Central memory CD8-positive, alpha-beta T cell (primary cell): ENCODE results near the gene EFCAB5.
"Not testable (repeated sequence)": the region's sequence is repeated elsewhere in the genome, so short reads cannot be mapped to it uniquely, and the experiment has no call there.

Source experiments
- ATAC-seq: fragments of 150-1000 bp; cut with Tn5 transposase; replicated peaks from 2 replicates; pipeline ENCODE4 v1.10.0; 2022; ENCODE audit warnings: mild to moderate bottlenecking, moderate FRiP score, moderate number of reproducible peaks; ENCODE audit not compliant: poor library complexity, severe bottlenecking; ENCODE audit errors: extremely low read depth
- DNase-seq, 2 donors: peaks; one replicate each; pipeline ENCODE4 v3.0.0; 2021; ENCODE audit warnings: low spot score in 2 of 2
- H3K27ac Mint-ChIP-seq: one replicate; pipeline ENCODE4 v1.8.0; 2022; ENCODE audit warnings: low read depth, mild to moderate bottlenecking, moderate library complexity, mixed read lengths
- H3K27me3 Mint-ChIP-seq: one replicate; pipeline ENCODE4 v1.8.0; 2022; ENCODE audit warnings: mixed read lengths
- H3K36me3 Mint-ChIP-seq: one replicate; pipeline ENCODE4 v1.8.0; 2022; ENCODE audit warnings: mild to moderate bottlenecking, moderate library complexity, mixed read lengths; ENCODE audit not compliant: insufficient read depth
- H3K4me1 Mint-ChIP-seq: one replicate; pipeline ENCODE4 v1.8.0; 2022; ENCODE audit warnings: mixed read lengths
- H3K4me3 Mint-ChIP-seq: one replicate; pipeline ENCODE4 v1.8.0; 2022; ENCODE audit warnings: mild to moderate bottlenecking, moderate library complexity, mixed read lengths
- H3K9me3 Mint-ChIP-seq: one replicate; pipeline ENCODE4 v1.8.0; 2022; ENCODE audit warnings: mixed read lengths

EFCAB5 gene

DNA sequence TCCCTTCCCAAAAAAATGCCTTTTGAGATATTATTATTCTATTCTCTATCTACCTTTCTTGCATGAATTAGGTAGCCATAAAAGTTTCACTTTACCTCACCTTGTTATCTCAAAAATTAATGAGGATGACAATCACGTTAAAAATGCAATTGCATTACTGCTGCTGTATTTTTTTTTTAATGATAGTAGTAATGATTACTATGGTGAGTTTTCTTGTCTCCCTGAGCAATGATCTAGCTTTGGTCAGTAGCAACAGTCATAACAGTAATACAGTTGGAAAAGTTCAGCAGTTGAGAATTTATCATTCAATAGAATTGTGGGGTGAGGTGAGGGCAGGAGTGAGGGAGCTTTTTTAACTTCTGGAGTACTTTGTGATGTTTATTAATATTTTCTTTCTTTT is at the start of gene EFCAB5:
EFCAB5 (plus strand) TSS at position 301 of the 400 bp plus-strand sequence. CDS start 163 bp downstream, outside the sequence.
- DNase-seq (no peak), ATAC-seq (no peak)
- H3K36me3 Mint-ChIP-seq, result no peaks in the 10 kb centered on the region
- no peaks in the 10 kb centered on the region for H3K4me1 Mint-ChIP-seq
- H3K27ac Mint-ChIP-seq, result no peak within 1 kb of the TSS
- no peaks in the 10 kb centered on the region for H3K9me3 Mint-ChIP-seq
- H3K27me3 Mint-ChIP-seq, result no peaks in the 10 kb centered on the region
- no peak within 1 kb of the TSS for H3K4me3 Mint-ChIP-seq

DNA sequence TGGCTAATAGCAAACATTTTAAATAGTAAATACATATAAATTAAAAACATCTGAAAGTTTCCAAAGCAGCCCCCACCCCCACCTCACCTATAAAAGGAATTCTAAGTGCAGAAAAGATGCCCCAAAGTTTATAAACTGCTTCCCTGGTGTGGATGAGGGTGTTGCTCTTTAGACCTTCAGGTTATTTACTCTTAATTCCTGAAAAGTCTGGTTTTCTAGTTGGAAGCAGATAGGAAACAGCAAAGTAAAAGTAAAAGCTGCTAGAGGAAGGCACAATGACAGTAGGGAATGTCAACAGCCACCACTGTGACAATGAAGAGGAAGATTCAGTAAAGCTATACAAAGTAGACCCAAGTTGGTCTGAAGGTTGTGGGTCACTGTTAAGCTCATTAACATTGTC is 49.2 kb upstream of the EFCAB5 start:
- H3K27ac Mint-ChIP-seq, result no peak overlapping the region

DNA sequence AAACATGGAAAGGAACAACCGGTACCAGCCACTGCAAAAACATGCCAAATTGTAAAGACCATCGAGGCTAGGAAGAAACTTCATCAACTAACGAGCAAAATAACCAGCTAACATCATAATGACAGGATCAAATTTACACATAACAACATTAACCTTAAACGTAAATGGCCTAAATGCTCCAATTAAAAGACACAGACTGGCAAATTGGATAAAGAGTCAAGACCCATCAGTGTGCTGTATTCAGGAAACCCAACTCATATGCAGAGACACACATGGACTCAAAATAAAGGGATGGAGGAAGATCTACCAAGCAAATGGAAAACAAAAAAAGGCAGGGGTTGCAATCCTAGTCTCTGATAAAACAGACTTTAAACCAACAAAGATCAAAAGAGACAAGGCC is 44.3 kb upstream of the EFCAB5 start:
- ATAC-seq, H3K36me3 Mint-ChIP-seq, H3K9me3 Mint-ChIP-seq, DNase-seq, H3K27me3 Mint-ChIP-seq, H3K4me3 Mint-ChIP-seq, H3K27ac Mint-ChIP-seq: not testable (repeated sequence)
- peaks cover 28% of the 10 kb centered on the region for H3K4me1 Mint-ChIP-seq

More for the DNA sequence above, 49.2 kb upstream of the EFCAB5 start:
- peaks cover 1% of the 10 kb centered on the region for H3K36me3 Mint-ChIP-seq
- no peaks in the 10 kb centered on the region for H3K27me3 Mint-ChIP-seq
- H3K9me3 Mint-ChIP-seq, result no peaks in the 10 kb centered on the region
- no peak for ATAC-seq
- DNase-seq, result no peak
- H3K4me3 Mint-ChIP-seq, result no peak overlapping the region
- H3K4me1 Mint-ChIP-seq, result peaks cover 19% of the 10 kb centered on the region

- H3K9me3 Mint-ChIP-seq, result no peaks in the 10 kb centered on the region
- H3K36me3 Mint-ChIP-seq, result peaks cover 1% of the 10 kb centered on the region
- H3K27ac Mint-ChIP-seq, result no peak overlapping the region
- H3K4me3 Mint-ChIP-seq, result no peak overlapping the region
- H3K27me3 Mint-ChIP-seq, result no peaks in the 10 kb centered on the region
- no peak for ATAC-seq
- peaks cover 28% of the 10 kb centered on the region for H3K4me1 Mint-ChIP-seq
- DNase-seq, result no peak
Observed at GRCh38 chr17:29903471-29903870, 38.0 kb upstream of the EFCAB5 start.

DNA sequence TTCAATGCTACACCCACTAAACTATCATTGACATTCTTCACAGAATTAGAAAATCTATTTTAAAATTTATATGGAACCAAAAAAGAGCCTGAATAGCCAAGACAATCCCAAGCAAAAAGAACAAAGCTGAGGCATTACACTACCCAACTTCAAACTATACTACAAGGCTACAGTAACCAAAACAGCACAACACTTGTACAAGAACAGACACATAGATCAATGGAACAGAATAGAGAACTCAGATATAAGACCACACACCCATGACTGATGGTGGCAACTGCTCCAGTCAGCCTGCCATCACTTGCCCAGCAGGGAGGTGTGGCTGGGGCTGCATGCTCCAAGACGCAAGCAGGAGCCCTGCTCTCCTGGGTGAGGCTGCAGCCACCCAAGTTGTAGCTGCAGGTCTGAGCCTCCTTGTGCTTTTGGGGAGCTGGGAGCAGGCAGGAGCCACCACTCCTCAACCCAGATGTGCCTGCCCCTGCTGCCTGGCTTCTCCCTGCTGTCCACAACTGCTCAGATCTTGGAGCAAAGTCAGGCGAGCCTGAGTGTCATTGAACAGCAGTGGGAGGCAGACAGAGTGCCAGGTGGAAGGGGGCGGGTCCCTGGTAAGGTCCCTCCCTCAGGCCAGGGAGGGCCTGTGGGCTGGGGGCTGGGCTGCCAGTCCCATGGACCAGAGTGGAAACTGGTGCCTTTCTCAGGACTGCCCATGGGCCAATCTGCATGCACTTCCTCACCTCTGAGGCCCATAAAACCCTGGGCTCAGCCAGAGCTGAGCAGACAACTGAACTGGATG is 36.2 kb upstream of the EFCAB5 start:
- peaks cover 28% of the 10 kb centered on the region for H3K4me1 Mint-ChIP-seq
- H3K9me3 Mint-ChIP-seq, result no peaks in the 10 kb centered on the region
- ATAC-seq (no peak), DNase-seq (no peak)
- H3K27ac Mint-ChIP-seq, result no peak overlapping the region
- H3K4me3 Mint-ChIP-seq, result no peak overlapping the region
- H3K27me3 Mint-ChIP-seq, result no peaks in the 10 kb centered on the region
- H3K36me3 Mint-ChIP-seq, result no peaks in the 10 kb centered on the region

DNA sequence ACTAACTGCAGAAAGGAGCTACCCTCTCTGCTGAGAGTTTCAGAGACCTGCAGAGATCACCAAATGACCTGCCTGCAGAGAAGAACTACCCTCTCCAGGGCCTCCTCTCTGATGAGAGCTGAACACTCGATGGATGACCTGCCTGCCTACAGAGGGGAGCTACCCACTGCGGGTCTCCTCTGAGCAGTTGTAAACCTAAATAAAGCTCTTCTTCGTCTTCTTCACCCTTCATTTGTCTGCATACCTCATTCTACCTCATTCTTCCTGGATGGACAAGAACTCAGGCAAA is 35.6 kb upstream of the EFCAB5 start:
- Mint-ChIP-seq H3K4me1 (peaks cover 28% of the 10 kb centered on the region), H3K9me3 (no peaks in the 10 kb centered on the region), H3K27me3 (no peaks in the 10 kb centered on the region), H3K27ac (no peak overlapping the region), H3K36me3 (no peaks in the 10 kb centered on the region), H3K4me3 (no peak overlapping the region)
- ATAC-seq (no peak), DNase-seq (no peak)

DNA sequence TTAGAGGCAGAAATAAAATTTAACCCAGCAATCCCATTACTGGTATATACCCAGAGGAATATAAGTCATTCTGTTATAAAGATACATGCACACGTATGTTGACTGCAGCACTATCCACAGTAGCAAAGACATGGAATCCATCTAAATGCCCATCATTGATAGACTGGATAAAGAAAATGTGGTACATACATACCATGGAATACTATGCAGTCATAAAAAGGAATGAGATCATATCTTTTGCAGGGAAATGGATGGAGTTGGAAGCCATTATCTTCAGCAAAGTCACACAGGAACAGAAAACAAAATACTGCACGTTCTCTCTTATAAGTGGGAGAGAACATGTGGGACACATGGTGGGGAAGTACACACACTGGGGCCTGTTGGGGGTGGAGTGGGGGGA is 34.5 kb upstream of the EFCAB5 start:
- Mint-ChIP-seq H3K9me3 (no peaks in the 10 kb centered on the region), H3K4me1 (peaks cover 22% of the 10 kb centered on the region), H3K27ac (no peak overlapping the region), H3K36me3 (no peaks in the 10 kb centered on the region), H3K27me3 (no peaks in the 10 kb centered on the region), H3K4me3 (no peak overlapping the region)
- DNase-seq, result no peak
- no peak for ATAC-seq

DNA sequence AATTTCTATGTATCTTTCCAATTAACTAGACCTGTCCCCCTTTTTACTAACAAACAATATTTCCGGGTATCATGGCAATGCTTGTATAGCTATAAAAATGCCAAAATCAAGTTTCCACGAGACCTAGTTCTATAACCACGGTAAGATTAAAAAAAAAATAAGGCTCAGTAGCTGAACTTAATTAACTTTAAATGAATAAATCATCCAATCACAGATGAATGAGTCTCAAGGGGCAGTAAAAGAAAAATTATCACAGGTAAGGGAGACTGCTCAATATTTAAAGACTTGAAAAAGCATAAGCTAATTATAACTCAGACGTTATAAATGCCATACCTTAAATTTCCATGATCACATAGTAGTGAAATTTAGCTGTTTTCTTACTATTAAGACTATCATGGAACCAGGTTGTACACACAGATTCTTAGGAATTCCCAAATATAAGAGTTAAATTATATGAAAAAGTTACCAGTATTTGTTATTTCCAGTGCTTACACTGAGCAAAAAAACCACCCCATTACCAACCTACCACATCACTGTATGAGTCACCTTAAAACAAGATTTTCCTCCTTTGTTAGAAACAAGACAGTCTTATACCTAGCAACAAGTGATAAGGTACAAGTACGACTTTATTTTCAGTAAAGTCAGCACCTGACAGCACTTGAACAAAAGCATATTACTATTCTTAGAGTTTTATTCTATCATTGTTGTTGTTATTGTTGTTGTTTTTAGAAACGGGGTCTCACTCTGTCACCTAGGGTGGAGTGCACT is 32.0 kb upstream of the EFCAB5 start:
- Mint-ChIP-seq H3K27ac (no peak overlapping the region), H3K4me1 (peaks cover 10% of the 10 kb centered on the region)
- ATAC-seq, result no peak

GRCh38 chr17:29911641-29912177 is 29.7 kb upstream of the EFCAB5 start:
- Mint-ChIP-seq H3K9me3 (no peaks in the 10 kb centered on the region), H3K36me3 (peaks cover 1% of the 10 kb centered on the region), H3K4me1 (peaks cover 6% of the 10 kb centered on the region), H3K4me3 (no peak overlapping the region), H3K27me3 (no peaks in the 10 kb centered on the region), H3K27ac (no peak overlapping the region)
- no peak for ATAC-seq
- DNase-seq, result no peak

More for the DNA sequence above, 32.0 kb upstream of the EFCAB5 start:
- Mint-ChIP-seq H3K36me3 (no peaks in the 10 kb centered on the region), H3K27me3 (no peaks in the 10 kb centered on the region), H3K4me3 (no peak overlapping the region), H3K9me3 (no peaks in the 10 kb centered on the region)
- DNase-seq, result no peak

DNA sequence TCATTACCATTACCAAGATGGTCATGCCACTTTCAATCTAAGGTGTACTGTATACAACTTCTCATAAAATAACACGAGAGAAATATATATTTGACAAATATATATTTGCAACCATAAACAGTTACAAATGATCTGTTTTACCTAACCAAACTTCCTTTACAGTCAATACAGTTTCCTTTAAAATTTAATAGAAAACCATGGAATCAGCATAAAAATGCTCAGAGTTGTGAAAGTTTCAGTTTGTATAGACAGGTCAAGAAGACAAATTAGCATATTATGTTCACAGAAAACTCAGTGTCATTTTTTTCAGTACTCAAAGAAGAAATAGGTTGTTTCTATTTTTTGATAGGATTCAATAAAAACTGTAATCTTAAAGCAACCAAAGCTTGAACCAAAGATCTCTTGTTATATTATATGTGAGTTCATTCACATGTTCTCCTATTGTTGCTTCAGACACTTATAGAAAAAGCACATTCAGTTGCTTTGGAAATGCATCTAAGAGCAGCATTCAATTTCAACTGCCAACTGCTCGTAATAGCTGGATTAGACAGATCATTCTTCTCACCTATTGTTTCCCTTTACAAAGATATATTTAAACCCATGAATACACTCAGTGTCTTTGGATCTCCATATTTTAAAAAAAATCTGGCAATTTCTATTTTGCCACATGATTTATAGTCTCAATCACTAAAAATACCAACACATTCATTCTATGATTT is 26.5 kb upstream of the EFCAB5 start:
- ATAC-seq (no peak), DNase-seq (no peak)
- Mint-ChIP-seq H3K27me3 (no peaks in the 10 kb centered on the region), H3K4me1 (peaks cover 23% of the 10 kb centered on the region), H3K9me3 (no peaks in the 10 kb centered on the region), H3K4me3 (no peak overlapping the region), H3K27ac (no peak overlapping the region), H3K36me3 (peaks cover 1% of the 10 kb centered on the region)

- ATAC-seq (no peak), DNase-seq (no peak)
- no peaks in the 10 kb centered on the region for H3K9me3 Mint-ChIP-seq
- H3K4me3 Mint-ChIP-seq, result no peak overlapping the region
- H3K36me3 Mint-ChIP-seq, result peaks cover 1% of the 10 kb centered on the region
- H3K27ac Mint-ChIP-seq, result no peak overlapping the region
- no peaks in the 10 kb centered on the region for H3K27me3 Mint-ChIP-seq
- peaks cover 29% of the 10 kb centered on the region for H3K4me1 Mint-ChIP-seq
Observed at GRCh38 chr17:29918016-29918415, 23.4 kb upstream of the EFCAB5 start.

DNA sequence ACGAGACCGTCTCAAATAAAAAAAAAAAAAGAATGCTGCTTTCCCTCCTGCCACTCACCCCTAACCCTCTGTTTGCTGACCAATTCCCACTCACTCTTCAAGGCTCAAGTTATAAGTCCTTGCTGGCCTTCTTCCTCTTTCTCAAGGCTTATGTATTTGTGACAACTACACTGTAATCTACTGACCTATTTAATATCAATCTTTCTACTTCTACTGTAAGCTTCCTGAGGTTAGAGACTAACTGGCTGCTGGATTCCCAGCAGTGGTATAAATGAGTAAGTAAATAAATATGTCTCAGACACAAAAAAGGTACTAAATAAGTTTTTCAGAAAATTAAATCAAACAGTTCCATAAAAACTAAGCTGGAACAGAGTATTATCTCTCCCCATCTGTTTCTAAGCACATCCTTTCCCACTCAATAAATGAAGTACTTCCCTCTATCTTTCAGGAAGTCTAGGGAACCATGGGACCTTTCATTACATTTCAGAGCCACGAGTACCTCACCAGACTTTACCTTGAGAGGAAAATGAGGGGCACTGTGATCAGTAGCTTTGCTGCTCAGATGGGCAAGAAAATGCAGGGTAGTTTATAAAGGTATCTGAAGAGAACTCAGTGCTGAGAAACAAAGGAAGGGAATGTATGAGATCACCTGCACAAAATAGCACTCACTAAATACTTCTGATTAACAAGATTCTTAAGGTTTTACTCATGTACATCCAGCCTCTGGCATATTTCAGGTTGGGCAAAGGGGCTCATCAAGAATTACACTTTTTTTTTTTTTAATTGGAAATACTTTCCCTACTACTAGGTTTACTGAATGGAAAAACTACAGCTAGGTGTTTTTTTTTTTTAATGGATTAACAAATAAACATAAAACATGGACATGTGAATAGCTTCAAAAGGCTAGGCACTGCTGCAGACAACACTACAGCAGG is 22.2 kb upstream of the EFCAB5 start:
- H3K9me3 Mint-ChIP-seq, result no peaks in the 10 kb centered on the region
- no peak overlapping the region for H3K4me3 Mint-ChIP-seq
- peaks cover 1% of the 10 kb centered on the region for H3K36me3 Mint-ChIP-seq
- DNase-seq (no peak), ATAC-seq (no peak)
- H3K27ac Mint-ChIP-seq, result no peak overlapping the region
- no peaks in the 10 kb centered on the region for H3K27me3 Mint-ChIP-seq
- peaks cover 29% of the 10 kb centered on the region for H3K4me1 Mint-ChIP-seq
